ENCODE measurements around the gene CD82.

CD82 gene

GRCh38 chr11:44591557-44591956 lies 26.1 kb downstream of the CD82 start:
- no peak overlapping the region for H3K4me3 Mint-ChIP-seq
- peaks cover 52% of the 10 kb centered on the region for H3K4me1 Mint-ChIP-seq (ENCODE audit: low read depth)
- DNase-seq, result no peak
- no peaks in the 10 kb centered on the region for H3K27me3 Mint-ChIP-seq
- no peaks in the 10 kb centered on the region for H3K9me3 Mint-ChIP-seq
- peak overlapping the region; percentile 77 for H3K27ac Mint-ChIP-seq
- peaks cover 95% of the 10 kb centered on the region for H3K36me3 Mint-ChIP-seq (ENCODE audit: low read depth)

- Mint-ChIP-seq H3K9me3 (no peaks in the 10 kb centered on the region), H3K4me1 (ENCODE audit: low read depth) (peaks cover 60% of the 10 kb centered on the region), H3K27ac (peak overlapping the region; percentile 51), H3K36me3 (ENCODE audit: low read depth) (peaks cover 95% of the 10 kb centered on the region), H3K4me3 (no peak overlapping the region), H3K27me3 (no peaks in the 10 kb centered on the region)
- no peak for DNase-seq
Measured at GRCh38 chr11:44592125-44592940, 26.9 kb downstream of the CD82 start.

- H3K9me3 Mint-ChIP-seq, result no peaks in the 10 kb centered on the region
- peak overlapping the region; percentile 67 for H3K27ac Mint-ChIP-seq
- peaks cover 68% of the 10 kb centered on the region for H3K4me1 Mint-ChIP-seq (ENCODE audit: low read depth)
- DNase-seq, result no peak
- no peak overlapping the region for H3K4me3 Mint-ChIP-seq
- H3K36me3 Mint-ChIP-seq (ENCODE audit: low read depth), result peaks cover 92% of the 10 kb centered on the region
- no peaks in the 10 kb centered on the region for H3K27me3 Mint-ChIP-seq
Measured at GRCh38 chr11:44593251-44593650, 27.8 kb downstream of the CD82 start.

- no peak overlapping the region for H3K4me3 Mint-ChIP-seq
- H3K27me3 Mint-ChIP-seq, result no peaks in the 10 kb centered on the region
- no peaks in the 10 kb centered on the region for H3K9me3 Mint-ChIP-seq
- peaks cover 75% of the 10 kb centered on the region for H3K4me1 Mint-ChIP-seq (ENCODE audit: low read depth)
- DNase-seq, result no peak
- H3K36me3 Mint-ChIP-seq (ENCODE audit: low read depth), result peaks cover 92% of the 10 kb centered on the region
- peak overlapping the region; percentile 72 for H3K27ac Mint-ChIP-seq
Measured at GRCh38 chr11:44595006-44595405, 29.5 kb downstream of the CD82 start.

GRCh38 chr11:44595964-44596381 lies 30.5 kb downstream of the CD82 start:
- no peak for DNase-seq

GRCh38 chr11:44596525-44597276 lies 31.2 kb downstream of the CD82 start:
- Mint-ChIP-seq H3K27ac (peak overlapping the region; percentile 91), H3K27me3 (no peaks in the 10 kb centered on the region), H3K4me3 (peak overlapping the region; percentile 53), H3K4me1 (ENCODE audit: low read depth) (peaks cover 82% of the 10 kb centered on the region), H3K9me3 (no peaks in the 10 kb centered on the region), H3K36me3 (ENCODE audit: low read depth) (peaks cover 95% of the 10 kb centered on the region)
- DNase-seq, result peak; percentile 68

More at GRCh38 chr11:44595964-44596381, 30.5 kb downstream of the CD82 start:
- Mint-ChIP-seq H3K4me3 (peak overlapping the region; percentile 53), H3K27ac (peak overlapping the region; percentile 91), H3K9me3 (no peaks in the 10 kb centered on the region), H3K27me3 (no peaks in the 10 kb centered on the region), H3K36me3 (ENCODE audit: low read depth) (peaks cover 95% of the 10 kb centered on the region), H3K4me1 (ENCODE audit: low read depth) (peaks cover 82% of the 10 kb centered on the region)

- H3K4me3 Mint-ChIP-seq, result peak overlapping the region; percentile 53
Measured at GRCh38 chr11:44597358-44598012, 32.0 kb downstream of the CD82 start.

GRCh38 chr11:44598831-44599230 lies 33.4 kb downstream of the CD82 start:
- Mint-ChIP-seq H3K36me3 (ENCODE audit: low read depth) (peaks cover 96% of the 10 kb centered on the region), H3K4me1 (ENCODE audit: low read depth) (peaks cover 87% of the 10 kb centered on the region), H3K4me3 (no peak overlapping the region), H3K27ac (peak overlapping the region; percentile 64), H3K9me3 (no peaks in the 10 kb centered on the region), H3K27me3 (no peaks in the 10 kb centered on the region)
- DNase-seq, result no peak

More at GRCh38 chr11:44597358-44598012, 32.0 kb downstream of the CD82 start:
- no peak for DNase-seq
- H3K4me1 Mint-ChIP-seq (ENCODE audit: low read depth), result peaks cover 83% of the 10 kb centered on the region
- peak overlapping the region; percentile 91 for H3K27ac Mint-ChIP-seq
- no peaks in the 10 kb centered on the region for H3K9me3 Mint-ChIP-seq
- H3K27me3 Mint-ChIP-seq, result no peaks in the 10 kb centered on the region
- peaks cover 95% of the 10 kb centered on the region for H3K36me3 Mint-ChIP-seq (ENCODE audit: low read depth)

GRCh38 chr11:44600261-44600660 lies 34.8 kb downstream of the CD82 start:
- no peaks in the 10 kb centered on the region for H3K9me3 Mint-ChIP-seq

GRCh38 chr11:44600839-44601383 lies 35.4 kb downstream of the CD82 start:
- H3K36me3 Mint-ChIP-seq (ENCODE audit: low read depth), result peaks cover 97% of the 10 kb centered on the region
- H3K9me3 Mint-ChIP-seq, result no peaks in the 10 kb centered on the region
- H3K27me3 Mint-ChIP-seq, result no peaks in the 10 kb centered on the region
- peak overlapping the region; percentile 88 for H3K27ac Mint-ChIP-seq
- peaks cover 83% of the 10 kb centered on the region for H3K4me1 Mint-ChIP-seq (ENCODE audit: low read depth)
- H3K4me3 Mint-ChIP-seq, result no peak overlapping the region
- DNase-seq, result no peak

More at GRCh38 chr11:44600261-44600660, 34.8 kb downstream of the CD82 start:
- H3K27me3 Mint-ChIP-seq, result no peaks in the 10 kb centered on the region
- no peak for DNase-seq
- no peak overlapping the region for H3K4me3 Mint-ChIP-seq
- H3K36me3 Mint-ChIP-seq (ENCODE audit: low read depth), result peaks cover 96% of the 10 kb centered on the region
- H3K4me1 Mint-ChIP-seq (ENCODE audit: low read depth), result peaks cover 81% of the 10 kb centered on the region
- H3K27ac Mint-ChIP-seq, result peak overlapping the region; percentile 88

- H3K4me1 Mint-ChIP-seq (ENCODE audit: low read depth), result peaks cover 83% of the 10 kb centered on the region
- DNase-seq, result no peak
Measured at GRCh38 chr11:44601471-44602370, 36.3 kb downstream of the CD82 start.

GRCh38 chr11:44602891-44603310 lies 37.4 kb downstream of the CD82 start:
- Mint-ChIP-seq H3K9me3 (no peaks in the 10 kb centered on the region), H3K27ac (peak overlapping the region; percentile 88), H3K4me3 (no peak overlapping the region), H3K36me3 (ENCODE audit: low read depth) (peaks cover 98% of the 10 kb centered on the region), H3K27me3 (no peaks in the 10 kb centered on the region), H3K4me1 (ENCODE audit: low read depth) (peaks cover 83% of the 10 kb centered on the region)
- no peak for DNase-seq

More at GRCh38 chr11:44601471-44602370, 36.3 kb downstream of the CD82 start:
- H3K27ac Mint-ChIP-seq, result peak overlapping the region; percentile 88
- H3K4me3 Mint-ChIP-seq, result no peak overlapping the region
- peaks cover 97% of the 10 kb centered on the region for H3K36me3 Mint-ChIP-seq (ENCODE audit: low read depth)
- no peaks in the 10 kb centered on the region for H3K27me3 Mint-ChIP-seq
- H3K9me3 Mint-ChIP-seq, result no peaks in the 10 kb centered on the region

GRCh38 chr11:44604171-44604581 lies 38.7 kb downstream of the CD82 start:
- H3K9me3 Mint-ChIP-seq, result no peaks in the 10 kb centered on the region
- H3K4me3 Mint-ChIP-seq, result no peak overlapping the region
- no peaks in the 10 kb centered on the region for H3K27me3 Mint-ChIP-seq
- DNase-seq, result no peak
- peaks cover 100% of the 10 kb centered on the region for H3K36me3 Mint-ChIP-seq (ENCODE audit: low read depth)
- peak overlapping the region; percentile 88 for H3K27ac Mint-ChIP-seq
- H3K4me1 Mint-ChIP-seq (ENCODE audit: low read depth), result peaks cover 90% of the 10 kb centered on the region

All from activated T-cell treated with anti-CD3 and anti-CD28 coated beads, Interleukin-2, amount 50 U/mL, for 24 hours (primary cell).